Activated naive CD8-positive, alpha-beta T cell treated with anti-CD3 and anti-CD28 coated beads, Interleukin-2, amount 50 U/mL, for 24 hours (primary cell): ENCODE data around the gene FSTL1.

Experiments
- ATAC-seq: fragments of 150-1000 bp; cut with Tn5 transposase; one replicate; pipeline ENCODE4 v1.10.0; 2021
- DNase-seq: peaks from one replicate; pipeline ENCODE4 v3.0.0; 2021
- H3K27ac Mint-ChIP-seq: one replicate; pipeline ENCODE4 v1.8.0; 2021; ENCODE audit warnings: mild to moderate bottlenecking, mixed read lengths
- H3K27me3 Mint-ChIP-seq: one replicate; pipeline ENCODE4 v1.8.0; 2021; ENCODE audit warnings: mixed read lengths
- H3K36me3 Mint-ChIP-seq: one replicate; pipeline ENCODE4 v1.8.0; 2021; ENCODE audit warnings: low read depth, mixed read lengths
- H3K4me1 Mint-ChIP-seq: one replicate; pipeline ENCODE4 v1.8.0; 2021; ENCODE audit warnings: mixed read lengths
- H3K4me3 Mint-ChIP-seq: one replicate; pipeline ENCODE4 v1.8.0; 2021; ENCODE audit warnings: mild to moderate bottlenecking, moderate library complexity, mixed read lengths
- H3K9me3 Mint-ChIP-seq: one replicate; pipeline ENCODE4 v1.8.0; 2021; ENCODE audit warnings: mixed read lengths

Gene FSTL1

DNA sequence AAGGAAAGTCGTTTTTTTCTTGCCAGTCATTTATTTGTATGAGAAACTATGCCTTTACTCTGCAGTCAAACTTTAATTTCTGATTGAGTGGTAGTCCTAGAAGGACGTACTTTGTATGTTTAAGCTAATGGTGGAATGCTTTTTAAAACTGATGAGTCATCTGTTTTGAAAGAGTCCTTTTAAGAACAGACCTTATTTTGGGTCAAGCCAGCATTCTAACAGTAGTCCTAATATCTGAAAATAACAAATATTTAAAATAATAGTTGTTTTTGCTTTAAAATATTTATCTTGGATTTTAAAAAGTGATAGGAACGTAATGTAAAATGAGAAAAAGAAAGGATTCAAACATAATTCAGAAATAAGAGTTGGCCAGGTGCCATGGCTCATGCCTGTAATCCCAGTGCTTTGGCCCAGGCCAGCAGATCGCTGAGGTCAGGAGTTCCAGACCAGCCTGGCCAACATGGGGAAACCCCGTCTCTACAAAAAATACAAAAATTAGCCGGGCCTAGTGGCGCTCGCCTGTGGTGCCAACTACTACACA, 100.3 kb downstream of the FSTL1 start:
- DNase-seq (no peak), ATAC-seq (no peak)
- Mint-ChIP-seq H3K36me3 (peaks cover 25% of the 10 kb centered on the region), H3K9me3 (no peaks in the 10 kb centered on the region), H3K4me3 (peak overlapping the region; percentile 93), H3K27me3 (peaks cover 4% of the 10 kb centered on the region), H3K27ac (peak overlapping the region; percentile 90), H3K4me1 (peaks cover 37% of the 10 kb centered on the region)

DNA sequence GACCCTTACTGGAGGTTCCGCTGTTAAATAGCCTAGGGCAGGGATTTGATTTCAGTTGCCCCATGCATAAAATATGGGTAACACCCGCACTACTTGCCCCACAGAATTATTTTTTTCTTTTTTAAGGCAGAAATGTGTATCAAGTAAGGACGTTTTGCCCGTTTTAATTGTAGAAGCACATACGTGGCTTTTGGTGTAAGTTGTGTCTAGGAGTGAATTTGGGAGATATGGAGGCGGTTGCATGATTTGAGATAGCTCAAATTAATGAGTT, 101.0 kb downstream of the FSTL1 start:
- no peaks in the 10 kb centered on the region for H3K9me3 Mint-ChIP-seq
- H3K36me3 Mint-ChIP-seq = peaks cover 31% of the 10 kb centered on the region
- ATAC-seq = no peak
- peaks cover 43% of the 10 kb centered on the region for H3K4me1 Mint-ChIP-seq
- no peaks in the 10 kb centered on the region for H3K27me3 Mint-ChIP-seq
- peak overlapping the region; percentile 93 for H3K4me3 Mint-ChIP-seq
- H3K27ac Mint-ChIP-seq = peak overlapping the region; percentile 90
- no peak for DNase-seq

DNA sequence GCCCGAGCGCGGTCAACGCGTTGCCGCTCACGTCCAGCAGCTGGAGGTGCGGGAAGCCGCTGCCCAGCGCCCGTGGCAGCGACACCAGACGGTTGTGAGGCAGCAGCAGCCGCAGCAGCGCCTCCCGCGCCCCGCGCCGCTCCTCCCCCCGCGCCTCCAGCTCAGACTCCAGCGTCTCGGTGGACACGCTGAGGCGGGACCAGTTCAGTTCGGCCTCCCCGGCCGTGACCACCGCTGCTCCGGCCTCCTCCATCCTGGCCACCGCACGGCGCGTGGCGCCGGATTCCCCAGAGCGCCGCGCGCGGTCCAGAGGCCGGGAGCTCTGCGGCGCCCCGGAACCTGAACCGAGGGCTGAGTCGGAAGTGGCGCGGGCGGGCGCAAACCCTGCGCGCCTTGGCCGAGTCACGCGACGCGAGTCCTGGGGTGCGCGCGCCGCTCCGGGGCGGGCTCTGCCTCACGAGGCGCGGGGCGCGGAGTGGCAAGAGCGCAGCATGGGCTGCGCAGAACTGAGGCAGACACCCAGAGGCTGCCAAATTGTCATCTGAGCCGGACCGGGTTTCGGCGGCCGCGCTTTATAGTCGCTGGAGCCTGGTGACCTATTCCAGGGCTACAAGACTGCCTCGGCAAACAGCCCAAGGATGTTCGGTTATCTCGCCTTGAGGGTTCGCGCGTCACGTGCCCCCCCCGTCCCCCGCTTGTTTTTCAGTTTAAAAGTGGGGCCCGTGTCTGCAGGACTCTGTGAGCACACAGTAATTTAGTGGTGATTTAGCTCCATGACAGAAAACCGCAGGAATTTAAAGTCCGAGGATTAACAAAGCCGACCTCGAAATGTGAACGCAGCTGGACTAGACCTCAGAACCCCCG, 101.6 kb downstream of the FSTL1 start, which contains the start of gene LRRC58:
TSS of gene LRRC58 (minus strand) at position 364 of the 864 bp plus-strand sequence. CDS start at position 253, 111 bp downstream.
- H3K27ac Mint-ChIP-seq = peak within 1 kb of the TSS; percentile 93
- H3K36me3 Mint-ChIP-seq = peaks cover 32% of the 10 kb centered on the region
- no peaks in the 10 kb centered on the region for H3K9me3 Mint-ChIP-seq
- DNase-seq (peak; percentile 87), ATAC-seq (peak; percentile 90)
- H3K27me3 Mint-ChIP-seq = no peaks in the 10 kb centered on the region
- peak within 1 kb of the TSS; percentile 93 for H3K4me3 Mint-ChIP-seq
- H3K4me1 Mint-ChIP-seq = peaks cover 49% of the 10 kb centered on the region

DNA sequence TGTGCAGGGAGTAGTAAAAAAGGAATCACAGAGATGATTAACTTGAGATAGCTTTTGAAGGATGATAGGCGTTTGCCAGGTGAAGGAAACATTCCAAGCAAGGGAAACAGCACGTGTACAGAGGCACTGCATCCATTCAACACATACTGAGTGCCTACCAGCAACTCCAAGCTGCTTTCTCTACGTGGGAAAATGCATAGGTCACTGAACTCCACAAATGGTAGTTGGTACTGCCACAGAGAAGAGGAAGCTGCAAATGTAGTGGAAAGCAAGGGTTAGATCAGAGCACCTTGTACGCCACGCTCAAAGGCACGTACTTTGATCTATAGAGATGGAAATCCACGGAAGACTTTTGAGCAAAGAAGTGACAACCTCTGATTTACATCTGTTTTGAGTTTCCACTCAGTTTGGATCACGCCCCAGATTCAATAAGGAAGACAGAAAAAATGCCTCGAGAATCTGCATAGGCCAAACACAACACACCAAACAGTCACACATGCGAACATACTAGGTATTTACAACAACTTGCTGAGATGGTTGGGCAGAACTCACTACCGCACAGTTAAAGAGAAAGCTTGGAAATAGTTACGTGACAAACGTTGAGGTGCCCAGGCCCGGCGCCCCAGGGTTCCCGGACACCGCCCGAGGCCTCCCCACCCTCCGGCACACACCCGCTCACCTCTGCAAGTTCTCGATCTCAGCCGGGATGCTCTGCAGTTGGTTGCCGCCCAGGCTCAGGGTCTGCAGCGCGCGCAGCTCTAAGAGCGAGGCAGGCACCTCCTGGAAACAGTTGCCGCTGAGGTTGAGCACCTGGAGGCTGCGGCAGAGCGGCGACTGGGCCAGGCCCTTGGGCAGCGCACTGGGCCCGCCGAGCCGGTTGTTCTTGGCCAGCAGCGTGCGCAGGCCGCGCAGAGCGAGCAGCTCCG, 102.5 kb downstream of the FSTL1 start:
- ATAC-seq (peak; percentile 47), DNase-seq (peak; percentile 45)
- no peaks in the 10 kb centered on the region for H3K9me3 Mint-ChIP-seq
- no peaks in the 10 kb centered on the region for H3K27me3 Mint-ChIP-seq
- peaks cover 40% of the 10 kb centered on the region for H3K36me3 Mint-ChIP-seq
- H3K4me1 Mint-ChIP-seq = peaks cover 55% of the 10 kb centered on the region
- peak overlapping the region; percentile 93 for H3K4me3 Mint-ChIP-seq
- peak overlapping the region; percentile 93 for H3K27ac Mint-ChIP-seq

DNA sequence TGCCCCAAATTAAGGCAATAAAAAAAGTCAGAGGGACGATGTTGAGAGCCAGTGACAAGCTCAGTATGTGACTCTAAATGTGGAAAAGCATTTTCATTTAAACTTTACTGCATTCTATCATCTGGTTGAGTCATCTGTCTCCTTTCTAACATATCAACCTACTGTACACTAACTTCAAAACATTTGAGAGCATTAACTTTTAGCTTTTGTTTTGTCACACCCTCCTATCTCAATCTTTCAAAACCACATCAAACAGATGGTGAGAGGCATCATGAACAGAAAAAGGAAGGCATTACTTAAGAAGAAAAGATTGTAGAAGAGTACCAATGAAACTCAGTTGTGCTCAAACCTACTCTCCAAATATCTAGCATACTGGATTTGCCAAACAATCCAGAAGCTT, 106.4 kb downstream of the FSTL1 start:
- Mint-ChIP-seq H3K36me3 (peaks cover 68% of the 10 kb centered on the region), H3K9me3 (peaks cover 12% of the 10 kb centered on the region), H3K27me3 (no peaks in the 10 kb centered on the region), H3K4me1 (peaks cover 51% of the 10 kb centered on the region), H3K4me3 (peak overlapping the region; percentile 44), H3K27ac (peak overlapping the region; percentile 37)
- no peak for DNase-seq
- peak; percentile 18 for ATAC-seq
